SK-N-SH treated with all-trans-retinoic acid at 6 μM for 48 hours (cell line): ENCODE data around the gene CSK.

Experiments used
- ARNTL ChIP-seq: fragments of 450-650 bp; formaldehyde crosslinking; IDR thresholded peaks from 2 replicates; pipeline ENCODE4 v1.5.0; 2020; ENCODE audit warnings: low read depth, mild to moderate bottlenecking, moderate library complexity, borderline replicate concordance
- CREB5 ChIP-seq: fragments of 250-450 bp; sonication (Bioruptor Pico); IDR thresholded peaks from 2 replicates; pipeline ENCODE4 v1.5.1; 2020; ENCODE audit warnings: low read depth, mild to moderate bottlenecking, moderate library complexity
- CSDC2 ChIP-seq: fragments of 250-450 bp; sonication (Bioruptor Pico); IDR thresholded peaks from 2 replicates; pipeline ENCODE4 v1.5.0; 2020; ENCODE audit warnings: mild to moderate bottlenecking, moderate library complexity
- ZC3H10 ChIP-seq: fragments of 250-450 bp; sonication (Bioruptor Pico); IDR thresholded peaks from 2 replicates; pipeline ENCODE4 v1.5.1; 2021; ENCODE audit warnings: mild to moderate bottlenecking, moderate library complexity
- ZFP3 ChIP-seq: fragments of 250-450 bp; sonication (Bioruptor Pico); IDR thresholded peaks from 2 replicates; pipeline ENCODE4 v1.5.0; 2020; ENCODE audit warnings: mild to moderate bottlenecking, moderate library complexity

- TF ChIP-seq CSDC2 (CRISPR knock-in tag) (no peak), ZFP3 (CRISPR knock-in tag) (no peak), CREB5 (CRISPR knock-in tag) (no peak), ZC3H10 (CRISPR knock-in tag) (no peak), ARNTL (CRISPR knock-in tag) (no peak)
These were observed 11.5 kb upstream of the CSK start for GRCh38 chr15:74770211-74770903.
